WTC11 (cell line): ENCODE measurements around the gene SLC25A44. TPM values are rescaled to one million over a fixed set of nuclear protein-coding genes. Genes with fewer than 3 reads are reported as not detected.

Experiments used
- ATAC-seq: fragments of 200-7000 bp; cut with Tn5 transposase; 2 replicates; pipeline ENCODE4 v1.10.0; 2021; ENCODE audit warnings: mild to moderate bottlenecking, moderate library complexity
- CTCF ChIA-PET: fragments of 300-600 bp; sonication (Branson Sonifier 250); formaldehyde crosslinking; loops from one replicate; lab custom pipeline; 2021; ENCODE audit warnings: antibody characterized with exemption; lab: Charles Lee
- POLR2A ChIA-PET: fragments of 350-600 bp; sonication (Branson Sonifier 250); formaldehyde crosslinking; loops from one replicate; lab custom pipeline; 2021; ENCODE audit warnings: antibody characterized with exemption; lab: Charles Lee
- DNase-seq: peaks from one replicate; pipeline ENCODE4 v3.0.0; 2021; ENCODE audit warnings: low spot score
- H3K27ac Mint-ChIP-seq: 2 replicates; pipeline ENCODE4 v1.8.0; 2021; ENCODE audit warnings: mixed read lengths
- H3K27me3 Mint-ChIP-seq: 2 replicates; pipeline ENCODE4 v1.8.0; 2021; ENCODE audit warnings: low read depth, mild to moderate bottlenecking, moderate library complexity, mixed read lengths
- H3K36me3 Mint-ChIP-seq: 2 replicates; pipeline ENCODE4 v1.8.0; 2021; ENCODE audit warnings: mixed read lengths
- H3K4me1 Mint-ChIP-seq: 2 replicates; pipeline ENCODE4 v1.8.0; 2022; ENCODE audit warnings: mixed read lengths
- H3K4me3 Mint-ChIP-seq: 2 replicates; pipeline ENCODE4 v1.8.0; 2021; ENCODE audit warnings: mild to moderate bottlenecking, moderate library complexity, mixed read lengths
- H3K9me3 Mint-ChIP-seq: 2 replicates; pipeline ENCODE4 v1.8.0; 2021; ENCODE audit warnings: mixed read lengths
- ARID4B ChIP-seq: sonication (generic); formaldehyde crosslinking; IDR thresholded peaks from 2 replicates; pipeline ENCODE4 v1.8.0; 2023; ENCODE audit warnings: missing genetic modification reagents, mild to moderate bottlenecking, borderline replicate concordance
- FOXP1 ChIP-seq: sonication (generic); formaldehyde crosslinking; IDR thresholded peaks from 2 replicates; pipeline ENCODE4 v1.8.0; 2022; ENCODE audit warnings: missing genetic modification reagents, mild to moderate bottlenecking, moderate library complexity, borderline replicate concordance
- GTF2I ChIP-seq: fragments of 250-450 bp; sonication (Bioruptor Pico); conservative IDR thresholded peaks from 2 replicates; pipeline ENCODE4 v1.4.0; 2021; ENCODE audit warnings: mild to moderate bottlenecking
- MLX ChIP-seq: sonication (generic); formaldehyde crosslinking; IDR thresholded peaks from 2 replicates; pipeline ENCODE4 v1.8.1; 2023; ENCODE audit warnings: mild to moderate bottlenecking, missing genetic modification reagents, moderate library complexity
- NR3C1 ChIP-seq: sonication (generic); formaldehyde crosslinking; conservative IDR thresholded peaks from 2 replicates; pipeline ENCODE4 v1.8.1; 2023; ENCODE audit warnings: low read depth, mild to moderate bottlenecking, missing genetic modification reagents
- OVOL2 ChIP-seq: fragments of 250-450 bp; sonication (Bioruptor Pico); IDR thresholded peaks from 2 replicates; pipeline ENCODE4 v1.9.0; 2021; ENCODE audit warnings: mild to moderate bottlenecking, borderline replicate concordance
- PRRX2 ChIP-seq: fragments of 250-450 bp; sonication (Bioruptor Pico); IDR thresholded peaks from 2 replicates; pipeline ENCODE4 v1.8.0; 2021; ENCODE audit warnings: mild to moderate bottlenecking
- RELA ChIP-seq: sonication (generic); formaldehyde crosslinking; IDR thresholded peaks from 2 replicates; pipeline ENCODE4 v1.8.1; 2022; ENCODE audit warnings: missing genetic modification reagents, mild to moderate bottlenecking, borderline replicate concordance
- SOX15 ChIP-seq: fragments of 250-450 bp; sonication (Bioruptor Pico); IDR thresholded peaks from 2 replicates; pipeline ENCODE4 v1.9.0; 2021; ENCODE audit warnings: mild to moderate bottlenecking
- ZNF281 ChIP-seq: sonication (generic); formaldehyde crosslinking; IDR thresholded peaks from 2 replicates; pipeline ENCODE4 v1.8.0; 2023; ENCODE audit warnings: mild to moderate bottlenecking, missing genetic modification reagents
- ZNF532 ChIP-seq: fragments of 250-450 bp; sonication (Bioruptor Pico); IDR thresholded peaks from 2 replicates; pipeline ENCODE4 v1.9.0; 2021; ENCODE audit warnings: mild to moderate bottlenecking, borderline replicate concordance
- total RNA-seq: library from RNA; stranded (reverse); gene quantifications from 3 replicates; pipeline ENCODE4 v1.2.3, GENCODE V29; 2021
- TF ChIP-seq, protein P1 (sequence below): sonication (generic); formaldehyde crosslinking; IDR thresholded peaks from 2 replicates; pipeline ENCODE4 v1.8.1; 2022; ENCODE audit warnings: low read depth, missing genetic modification reagents, borderline replicate concordance
- TF ChIP-seq, protein P2 (sequence below): sonication (generic); formaldehyde crosslinking; IDR thresholded peaks from 2 replicates; pipeline ENCODE4 v1.8.1; 2022; ENCODE audit warnings: mild to moderate bottlenecking, moderate library complexity, missing genetic modification reagents
- TF ChIP-seq, protein P3 (sequence below): sonication (generic); formaldehyde crosslinking; IDR thresholded peaks from 2 replicates; pipeline ENCODE4 v1.8.0; 2022; ENCODE audit warnings: mild to moderate bottlenecking, missing genetic modification reagents

Gene SLC25A44
- total RNA-seq, 1 experiment from 2014 or later: 29.1 TPM

DNA sequence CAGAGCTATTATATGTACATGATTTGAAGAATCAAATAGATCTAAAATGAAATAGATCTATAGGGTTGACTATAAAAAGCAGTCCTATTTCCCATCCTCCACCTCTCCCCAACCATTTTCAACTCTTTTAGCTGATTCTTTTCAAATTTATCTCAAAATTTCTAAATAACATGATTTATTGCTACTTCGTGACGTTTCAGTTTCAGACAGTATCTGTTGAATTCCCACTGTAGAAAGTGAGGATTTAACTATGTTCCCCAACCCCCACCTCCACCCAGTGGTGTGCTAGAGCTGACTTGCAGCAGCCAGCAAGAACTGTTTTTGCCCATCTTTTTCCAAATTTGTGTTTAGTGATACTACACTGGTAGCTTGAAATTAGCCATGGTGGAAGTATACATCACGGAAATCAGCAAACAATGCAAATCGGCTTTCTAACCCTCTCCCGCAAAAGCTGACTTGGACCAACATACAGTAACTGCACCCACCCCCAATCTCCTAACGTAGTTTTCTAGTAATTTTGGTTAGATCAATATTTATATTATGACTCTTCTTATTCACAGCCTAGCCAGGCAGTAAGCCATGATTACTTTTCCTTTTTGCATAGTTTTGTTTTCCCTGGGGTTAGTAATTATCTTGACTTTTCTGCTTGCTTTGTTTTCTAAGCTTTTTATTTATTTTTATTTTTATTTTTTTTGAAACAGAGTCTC, 29.6 kb upstream of the SLC25A44 start:
- ChIA-PET CTCF (interaction anchor here (0.6 to 4.1 kb wide), 9 partner anchors 8 to 360 kb away, joined by 3 to 18 read pairs (median 4); no protein-coding TSS in a partner anchor), POLR2A (interaction anchor here (1.0 kb wide), 1 partner anchor 49 kb away, joined by 3 read pairs; the partner anchor contains the start of gene PMF1)
- H3K4me1 Mint-ChIP-seq: peaks cover 25% of the 10 kb centered on the region

More for the DNA sequence above, 29.6 kb upstream of the SLC25A44 start:
- DNase-seq (no peak), ATAC-seq (no peak)
- TF ChIP-seq RELA (CRISPR knock-in tag) (no peak), SOX15 (CRISPR knock-in tag) (no peak), ZNF281 (CRISPR knock-in tag) (no peak), MLX (CRISPR knock-in tag) (no peak), ARID4B (CRISPR knock-in tag) (no peak), ZNF532 (no peak), OVOL2 (CRISPR knock-in tag) (no peak), FOXP1 (CRISPR knock-in tag) (no peak), PRRX2 (CRISPR knock-in tag) (no peak), NR3C1 (CRISPR knock-in tag) (no peak), GTF2I (CRISPR knock-in tag) (no peak)
- TF ChIP-seq, protein P1, sequence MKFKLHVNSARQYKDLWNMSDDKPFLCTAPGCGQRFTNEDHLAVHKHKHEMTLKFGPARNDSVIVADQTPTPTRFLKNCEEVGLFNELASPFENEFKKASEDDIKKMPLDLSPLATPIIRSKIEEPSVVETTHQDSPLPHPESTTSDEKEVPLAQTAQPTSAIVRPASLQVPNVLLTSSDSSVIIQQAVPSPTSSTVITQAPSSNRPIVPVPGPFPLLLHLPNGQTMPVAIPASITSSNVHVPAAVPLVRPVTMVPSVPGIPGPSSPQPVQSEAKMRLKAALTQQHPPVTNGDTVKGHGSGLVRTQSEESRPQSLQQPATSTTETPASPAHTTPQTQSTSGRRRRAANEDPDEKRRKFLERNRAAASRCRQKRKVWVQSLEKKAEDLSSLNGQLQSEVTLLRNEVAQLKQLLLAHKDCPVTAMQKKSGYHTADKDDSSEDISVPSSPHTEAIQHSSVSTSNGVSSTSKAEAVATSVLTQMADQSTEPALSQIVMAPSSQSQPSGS (CRISPR knock-in tag): no peak
- TF ChIP-seq, protein P2, sequence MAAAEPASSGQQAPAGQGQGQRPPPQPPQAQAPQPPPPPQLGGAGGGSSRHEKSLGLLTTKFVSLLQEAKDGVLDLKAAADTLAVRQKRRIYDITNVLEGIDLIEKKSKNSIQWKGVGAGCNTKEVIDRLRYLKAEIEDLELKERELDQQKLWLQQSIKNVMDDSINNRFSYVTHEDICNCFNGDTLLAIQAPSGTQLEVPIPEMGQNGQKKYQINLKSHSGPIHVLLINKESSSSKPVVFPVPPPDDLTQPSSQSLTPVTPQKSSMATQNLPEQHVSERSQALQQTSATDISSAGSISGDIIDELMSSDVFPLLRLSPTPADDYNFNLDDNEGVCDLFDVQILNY (CRISPR knock-in tag): no peak
- TF ChIP-seq, protein P3, sequence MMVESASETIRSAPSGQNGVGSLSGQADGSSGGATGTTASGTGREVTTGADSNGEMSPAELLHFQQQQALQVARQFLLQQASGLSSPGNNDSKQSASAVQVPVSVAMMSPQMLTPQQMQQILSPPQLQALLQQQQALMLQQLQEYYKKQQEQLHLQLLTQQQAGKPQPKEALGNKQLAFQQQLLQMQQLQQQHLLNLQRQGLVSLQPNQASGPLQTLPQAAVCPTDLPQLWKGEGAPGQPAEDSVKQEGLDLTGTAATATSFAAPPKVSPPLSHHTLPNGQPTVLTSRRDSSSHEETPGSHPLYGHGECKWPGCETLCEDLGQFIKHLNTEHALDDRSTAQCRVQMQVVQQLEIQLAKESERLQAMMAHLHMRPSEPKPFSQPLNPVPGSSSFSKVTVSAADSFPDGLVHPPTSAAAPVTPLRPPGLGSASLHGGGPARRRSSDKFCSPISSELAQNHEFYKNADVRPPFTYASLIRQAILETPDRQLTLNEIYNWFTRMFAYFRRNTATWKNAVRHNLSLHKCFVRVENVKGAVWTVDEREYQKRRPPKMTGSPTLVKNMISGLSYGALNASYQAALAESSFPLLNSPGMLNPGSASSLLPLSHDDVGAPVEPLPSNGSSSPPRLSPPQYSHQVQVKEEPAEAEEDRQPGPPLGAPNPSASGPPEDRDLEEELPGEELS (CRISPR knock-in tag): no peak
- H3K27ac Mint-ChIP-seq: peak overlapping the region; percentile 7; the same call in 1 of the 2 replicates
- H3K36me3 Mint-ChIP-seq: 0 out of 2 replicates have a peak, but pooled peaks cover 4% of the 10 kb centered on the region
- no peaks in the 10 kb centered on the region for H3K27me3 Mint-ChIP-seq
- H3K9me3 Mint-ChIP-seq: no peaks in the 10 kb centered on the region
- no peak overlapping the region for H3K4me3 Mint-ChIP-seq
